ENCODE results near the gene KISS1R. TPM values are rescaled to one million over a fixed set of nuclear protein-coding genes. Genes with fewer than 3 reads are reported as not detected.

The KISS1R gene
- total RNA-seq, 4 donors from 2014 or later = not detected

DNA sequence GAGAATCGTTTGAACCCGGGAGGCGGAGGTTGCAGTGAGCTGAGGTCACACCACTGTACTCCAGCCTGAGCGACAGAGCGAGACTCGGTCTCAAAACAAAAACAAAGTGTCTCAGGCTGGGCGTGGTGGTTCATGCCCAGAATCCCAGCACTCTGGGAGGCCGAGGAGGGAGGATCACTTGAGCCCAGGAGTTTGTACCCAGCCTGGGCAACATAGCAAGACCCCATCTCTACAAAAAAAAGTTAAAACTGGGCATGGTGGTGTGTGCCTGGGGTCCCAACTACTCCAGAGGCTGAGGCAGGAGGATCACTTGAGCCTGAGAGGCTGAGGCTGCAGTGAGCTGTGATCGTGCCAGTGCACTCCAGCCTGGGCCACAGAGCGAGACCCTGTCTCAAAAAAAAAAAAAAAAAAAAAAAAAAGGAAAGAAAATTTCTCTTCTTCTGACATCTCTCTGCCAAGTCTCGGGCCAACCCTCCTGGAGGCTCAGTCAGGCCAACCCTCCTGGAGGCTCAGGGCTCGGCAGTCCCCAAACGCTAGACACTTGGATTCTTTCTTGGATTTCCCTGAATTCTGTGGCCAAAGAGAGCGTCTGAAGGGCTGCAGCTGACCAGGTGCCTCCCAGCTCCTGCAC is 35.0 kb downstream of the KISS1R start:
- no peak for DNase-seq (ENCODE audit: extremely low spot score)
- H3K9me3 ChIP-seq = no peaks in the 10 kb centered on the region
- no peak overlapping the region for H3K27ac ChIP-seq (replicated peaks in 1 of 4)
- 88% methylated on average over 13 of the region's 14 CpGs for WGBS
- H3K27me3 ChIP-seq = no peaks in the 10 kb centered on the region
- intact Hi-C loops (cut with DNase I) = no loop called here
- peaks cover 6 to 21% (median 16%) of the 10 kb centered on the region in 4 donors for H3K4me1 ChIP-seq
- H3K4me3 ChIP-seq = no peak overlapping the region
- TF ChIP-seq POLR2AphosphoS5 (IDR thresholded peaks at IDR 0.05) = no peak
- no peak for TF ChIP-seq POLR2A (IDR thresholded peaks at IDR 0.05; ENCODE audit: low read depth)
- TF ChIP-seq, protein P1, sequence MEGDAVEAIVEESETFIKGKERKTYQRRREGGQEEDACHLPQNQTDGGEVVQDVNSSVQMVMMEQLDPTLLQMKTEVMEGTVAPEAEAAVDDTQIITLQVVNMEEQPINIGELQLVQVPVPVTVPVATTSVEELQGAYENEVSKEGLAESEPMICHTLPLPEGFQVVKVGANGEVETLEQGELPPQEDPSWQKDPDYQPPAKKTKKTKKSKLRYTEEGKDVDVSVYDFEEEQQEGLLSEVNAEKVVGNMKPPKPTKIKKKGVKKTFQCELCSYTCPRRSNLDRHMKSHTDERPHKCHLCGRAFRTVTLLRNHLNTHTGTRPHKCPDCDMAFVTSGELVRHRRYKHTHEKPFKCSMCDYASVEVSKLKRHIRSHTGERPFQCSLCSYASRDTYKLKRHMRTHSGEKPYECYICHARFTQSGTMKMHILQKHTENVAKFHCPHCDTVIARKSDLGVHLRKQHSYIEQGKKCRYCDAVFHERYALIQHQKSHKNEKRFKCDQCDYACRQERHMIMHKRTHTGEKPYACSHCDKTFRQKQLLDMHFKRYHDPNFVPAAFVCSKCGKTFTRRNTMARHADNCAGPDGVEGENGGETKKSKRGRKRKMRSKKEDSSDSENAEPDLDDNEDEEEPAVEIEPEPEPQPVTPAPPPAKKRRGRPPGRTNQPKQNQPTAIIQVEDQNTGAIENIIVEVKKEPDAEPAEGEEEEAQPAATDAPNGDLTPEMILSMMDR (IDR thresholded peaks at IDR 0.05) = no peak
- TF ChIP-seq EP300 (IDR thresholded peaks at IDR 0.05) = no peak
- H3K36me3 ChIP-seq = peaks cover 0 to 8% (median 7%) of the 10 kb centered on the region in 4 donors

DNA sequence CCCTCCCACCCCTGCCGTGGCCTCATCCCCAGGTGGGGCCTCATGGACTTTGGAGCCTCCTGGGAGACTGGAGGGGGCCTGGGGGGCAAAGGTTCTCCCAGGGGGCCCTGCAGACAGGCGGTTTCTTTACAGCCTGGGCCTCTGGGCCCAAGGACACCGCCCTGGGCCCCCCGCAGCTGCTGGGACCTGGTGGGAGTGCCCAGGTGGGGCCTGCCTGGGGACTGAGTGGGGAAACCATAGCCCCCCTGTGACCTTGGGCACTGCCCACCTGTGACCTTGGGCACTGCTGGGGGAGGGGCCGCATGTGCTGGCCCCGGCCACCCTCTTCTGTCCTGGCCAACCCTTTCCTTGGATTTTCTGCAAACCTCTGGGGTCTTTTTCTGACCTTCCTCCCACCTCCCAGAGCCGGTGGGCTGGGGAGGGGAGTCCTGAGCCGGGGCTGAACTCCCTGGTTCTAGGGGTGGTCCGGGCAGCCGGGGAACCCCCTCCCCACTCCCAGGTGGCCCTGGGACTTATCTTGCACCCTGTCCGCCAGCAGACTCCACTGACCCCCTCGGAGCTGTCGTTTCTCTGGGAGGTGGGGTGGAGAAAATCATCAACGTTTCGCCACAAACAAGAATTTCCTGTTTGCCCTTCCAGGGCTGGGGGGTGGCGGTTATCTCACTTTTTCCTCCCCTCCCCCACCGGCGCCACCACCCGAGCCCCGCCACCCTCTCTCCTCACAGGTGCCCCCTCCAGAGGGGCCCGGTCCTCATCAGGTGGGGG is 35.7 kb downstream of the KISS1R start:
- DNase-seq (ENCODE audit: extremely low spot score) = no peak
- H3K9me3 ChIP-seq = no peaks in the 10 kb centered on the region
- H3K27me3 ChIP-seq = no peaks in the 10 kb centered on the region
- no peak overlapping the region for H3K4me3 ChIP-seq
- H3K27ac ChIP-seq (replicated peaks in 1 of 4) = no peak overlapping the region
- 37% methylated on average over 11 of the region's 21 CpGs for WGBS
- peaks cover 0 to 4% (median 4%) of the 10 kb centered on the region in 4 donors for H3K36me3 ChIP-seq
- peaks cover 6 to 21% (median 16%) of the 10 kb centered on the region in 4 donors for H3K4me1 ChIP-seq
- intact Hi-C loops (cut with DNase I) = no loop called here
- TF ChIP-seq EP300 (IDR thresholded peaks at IDR 0.05) = no peak
- no peak for TF ChIP-seq POLR2A (IDR thresholded peaks at IDR 0.05; ENCODE audit: low read depth)
- TF ChIP-seq, protein P1 (IDR thresholded peaks at IDR 0.05) = no peak
- no peak for TF ChIP-seq POLR2AphosphoS5 (IDR thresholded peaks at IDR 0.05)

DNA sequence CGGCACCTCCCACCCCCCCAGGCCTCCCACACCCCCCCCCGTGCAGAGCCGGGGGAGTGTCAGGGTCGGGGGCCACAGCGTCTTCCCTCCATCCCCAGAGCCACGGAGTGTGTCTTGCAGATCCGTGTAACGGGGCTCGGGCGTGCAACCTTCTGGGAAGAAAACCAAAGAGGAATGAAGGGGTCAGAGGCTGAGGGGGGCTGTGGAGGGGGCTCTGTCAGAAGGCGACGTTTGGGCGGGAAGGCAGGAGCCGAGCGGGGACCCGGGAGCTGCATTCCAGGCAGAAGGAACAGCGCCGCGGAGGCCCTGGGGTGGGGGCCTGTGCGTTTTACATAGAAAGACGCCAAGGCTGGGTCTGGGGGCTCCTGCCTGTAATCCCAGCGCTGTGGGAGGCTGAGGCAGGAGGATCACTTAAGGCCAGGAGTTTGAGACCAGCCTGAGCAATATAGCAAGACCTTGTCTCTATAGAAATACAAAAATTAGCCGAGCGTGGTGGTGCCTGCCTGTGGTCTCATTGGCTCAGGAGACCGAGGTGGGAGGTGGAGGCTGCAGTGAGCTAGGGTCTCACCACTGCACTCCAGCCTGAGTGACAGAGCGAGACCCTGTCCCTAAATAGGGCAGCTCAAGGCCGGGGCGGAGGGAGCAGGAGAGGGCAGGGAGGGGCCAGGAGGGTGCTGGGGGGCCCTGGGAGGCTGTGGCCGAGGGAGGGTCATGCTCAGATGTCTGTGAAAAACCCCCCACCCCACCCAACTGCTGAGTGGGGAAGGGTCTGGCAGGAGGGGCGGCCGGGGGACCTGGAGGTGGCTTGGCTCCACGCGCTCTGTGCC is 36.5 kb downstream of the KISS1R start:
- TF ChIP-seq POLR2A (IDR thresholded peaks at IDR 0.05; ENCODE audit: low read depth) (no peak), EP300 (IDR thresholded peaks at IDR 0.05) (no peak)
- intact Hi-C loops (cut with DNase I) = no loop called here
- Histone ChIP-seq H3K4me1 (peaks cover 6 to 21% (median 16%) of the 10 kb centered on the region in 4 donors), H3K27ac (replicated peaks in 1 of 4) (no peak overlapping the region), H3K4me3 (no peak overlapping the region), H3K9me3 (no peaks in the 10 kb centered on the region), H3K36me3 (no peaks in the 10 kb centered on the region), H3K27me3 (no peaks in the 10 kb centered on the region)
- 64% methylated on average over 28 of the region's 33 CpGs for WGBS
- DNase-seq (ENCODE audit: extremely low spot score) = no peak

DNA sequence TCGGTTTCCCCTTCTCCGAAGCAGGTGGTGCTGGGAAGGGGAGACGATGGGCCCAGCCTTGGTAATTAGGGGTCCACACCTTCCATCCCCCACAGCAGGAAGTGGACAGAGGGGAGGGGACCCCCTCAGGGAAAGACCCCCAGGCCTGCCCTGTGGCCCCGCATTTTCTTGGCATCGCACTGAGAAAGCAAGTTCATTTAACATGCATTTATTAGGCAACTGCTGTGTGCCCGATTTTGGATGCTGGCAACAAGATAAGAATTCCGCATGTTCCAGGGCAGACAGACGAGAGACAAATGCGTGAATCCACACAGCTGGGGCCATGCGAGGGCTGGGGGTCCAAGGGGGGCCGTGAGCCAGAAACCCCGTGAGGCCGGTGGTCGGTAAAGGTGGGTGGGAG is 37.1 kb downstream of the KISS1R start:
- H3K4me3 ChIP-seq = no peak overlapping the region
- 86% methylated on average over 10 of the region's 14 CpGs for WGBS
- intact Hi-C loops (cut with DNase I) = no loop called here
- H3K36me3 ChIP-seq = no peaks in the 10 kb centered on the region
- no peak for DNase-seq (ENCODE audit: extremely low spot score)
- H3K27ac ChIP-seq (replicated peaks in 1 of 4) = no peak overlapping the region
- no peaks in the 10 kb centered on the region for H3K27me3 ChIP-seq
- no peaks in the 10 kb centered on the region for H3K9me3 ChIP-seq
- TF ChIP-seq POLR2AphosphoS5 (IDR thresholded peaks at IDR 0.05) = no peak
- TF ChIP-seq EP300 (IDR thresholded peaks at IDR 0.05) = no peak
- TF ChIP-seq, protein P1 (IDR thresholded peaks at IDR 0.05) = no peak
- no peak for TF ChIP-seq POLR2A (IDR thresholded peaks at IDR 0.05; ENCODE audit: low read depth)
- H3K4me1 ChIP-seq = peaks cover 6 to 19% (median 14%) of the 10 kb centered on the region in 4 donors

All from esophagus muscularis mucosa (tissue), 4 donors.